RWPE2 (cell line): ENCODE data around the gene POLL.
"Not testable (repeated sequence)": the region's sequence is repeated elsewhere in the genome, so short reads cannot be mapped to it uniquely, and the experiment has no call there.

Experiments used
- ATAC-seq: fragments of 200-7000 bp; cut with Tn5 transposase; 3 replicates; pipeline ENCODE4 v1.9.1; 2021; ENCODE audit warnings: low read depth
- DNase-seq: peaks from one replicate; pipeline ENCODE4 v3.0.0-alpha.2; 2020; ENCODE audit warnings: low spot score
- H3K27ac ChIP-seq: fragments of 450-650 bp; 2 replicates; pipeline ENCODE4 v1.5.1; 2017; ENCODE audit warnings: mild to moderate bottlenecking; ENCODE audit not compliant: poor library complexity, severe bottlenecking
- H3K27me3 ChIP-seq: fragments of 250-450 bp; sonication (Bioruptor Pico); 2 replicates; pipeline ENCODE4 v1.5.1; 2021; ENCODE audit warnings: mild to moderate bottlenecking, moderate library complexity; ENCODE audit not compliant: insufficient read depth, poor library complexity, severe bottlenecking
- H3K36me3 ChIP-seq: fragments of 250-450 bp; sonication (Bioruptor Pico); 2 replicates; pipeline ENCODE4 v1.5.1; 2020; ENCODE audit warnings: low read depth, mild to moderate bottlenecking, moderate library complexity
- H3K4me1 ChIP-seq: fragments of 250-450 bp; sonication (Bioruptor Pico); 2 replicates; pipeline ENCODE4 v1.5.1; 2021; ENCODE audit warnings: mild to moderate bottlenecking, moderate library complexity; ENCODE audit not compliant: insufficient read depth, poor library complexity, severe bottlenecking
- H3K4me3 ChIP-seq: fragments of 250-450 bp; sonication (Bioruptor Pico); 2 replicates; pipeline ENCODE4 v1.5.1; 2021; ENCODE audit warnings: mild to moderate bottlenecking, moderate library complexity; ENCODE audit not compliant: severe bottlenecking
- H3K9me3 ChIP-seq: fragments of 250-450 bp; sonication (Bioruptor Pico); 2 replicates; pipeline ENCODE4 v1.5.1; 2021; ENCODE audit warnings: mild to moderate bottlenecking, moderate library complexity; ENCODE audit not compliant: severe bottlenecking
- CTCF ChIP-seq: fragments of 450-650 bp; IDR thresholded peaks from one replicate; pipeline ENCODE4 v1.5.1; 2017; ENCODE audit warnings: mild to moderate bottlenecking, moderate library complexity; ENCODE audit not compliant: poor library complexity, severe bottlenecking

Gene POLL

GRCh38 chr10:101597091-101597900 is 9.2 kb upstream of the POLL start:
- no peak overlapping the region for H3K27ac ChIP-seq
- H3K9me3 ChIP-seq = no peaks in the 10 kb centered on the region
- H3K4me1 ChIP-seq = no peaks in the 10 kb centered on the region
- ATAC-seq (no peak), DNase-seq (no peak)
- H3K27me3 ChIP-seq = no peaks in the 10 kb centered on the region
- peaks cover 15% of the 10 kb centered on the region; the same call in 1 of the 2 replicates for H3K36me3 ChIP-seq
- H3K4me3 ChIP-seq = no peak overlapping the region
- no peak for TF ChIP-seq CTCF

- no peak for DNase-seq
- ATAC-seq = no peak
- no peaks in the 10 kb centered on the region for H3K4me1 ChIP-seq
- no peaks in the 10 kb centered on the region for H3K9me3 ChIP-seq
- no peak overlapping the region for H3K4me3 ChIP-seq
- no peak for TF ChIP-seq CTCF
- H3K27ac ChIP-seq = no peak overlapping the region
- H3K36me3 ChIP-seq = peaks cover 15% of the 10 kb centered on the region; the same call in 1 of the 2 replicates
- no peaks in the 10 kb centered on the region for H3K27me3 ChIP-seq
These were observed 7.8 kb upstream of the POLL start for GRCh38 chr10:101595591-101596433.

- DNase-seq, H3K27ac ChIP-seq, H3K9me3 ChIP-seq, ATAC-seq, H3K27me3 ChIP-seq, H3K4me1 ChIP-seq, H3K4me3 ChIP-seq: not testable (repeated sequence)
- peaks cover 15% of the 10 kb centered on the region; the same call in 1 of the 2 replicates for H3K36me3 ChIP-seq
These were observed 5.3 kb upstream of the POLL start for GRCh38 chr10:101593331-101593730.

- Histone ChIP-seq H3K27me3 (no peaks in the 10 kb centered on the region), H3K4me1 (no peaks in the 10 kb centered on the region), H3K4me3 (peak overlapping the region; percentile 92), H3K27ac (no peak overlapping the region), H3K36me3 (peaks cover 23% of the 10 kb centered on the region), H3K9me3 (no peaks in the 10 kb centered on the region)
- ATAC-seq (peak; percentile 40; the same call in 2 of the 3 replicates), DNase-seq (no peak)
- TF ChIP-seq CTCF = no peak
These were observed 822 bp upstream of the POLL start for GRCh38 chr10:101588879-101589278.

- TF ChIP-seq CTCF = no peak
- no peak for ATAC-seq
- H3K9me3 ChIP-seq = no peaks in the 10 kb centered on the region
- no peaks in the 10 kb centered on the region for H3K27me3 ChIP-seq
- peaks cover 32% of the 10 kb centered on the region for H3K36me3 ChIP-seq
- no peak for DNase-seq
- no peaks in the 10 kb centered on the region for H3K4me1 ChIP-seq
- H3K27ac ChIP-seq = no peak overlapping the region
- no peak overlapping the region for H3K4me3 ChIP-seq
These were observed 2.2 kb downstream of the POLL start for GRCh38 chr10:101585841-101586240.
